Loucy (cell line): ENCODE results near the gene DROSHA.

Experiments used
- H2AFZ ChIP-seq: fragments of 200-600 bp; sonication (generic); 2 replicates; pipeline ENCODE4 v1.6.0; 2016; ENCODE audit warnings: antibody characterized with exemption, mild to moderate bottlenecking, low read length, moderate library complexity
- H3F3A ChIP-seq: fragments of 200-600 bp; 2 replicates; pipeline ENCODE4 v1.6.0; 2016; ENCODE audit warnings: antibody characterized with exemption, low read depth, mild to moderate bottlenecking
- H3K27me3 ChIP-seq: fragments of 200-600 bp; sonication (generic); 2 replicates; pipeline ENCODE4 v1.6.1; 2014; ENCODE audit warnings: low read length, mild to moderate bottlenecking; ENCODE audit not compliant: insufficient read depth, poor library complexity, severe bottlenecking
- H3K36me3 ChIP-seq: fragments of 200-600 bp; sonication (generic); 2 replicates; pipeline ENCODE4 v1.6.1; 2016; ENCODE audit warnings: low read length; ENCODE audit not compliant: insufficient read depth
- H3K4me1 ChIP-seq: fragments of 200-600 bp; sonication (generic); 2 replicates; pipeline ENCODE4 v1.5.1; 2014; ENCODE audit warnings: low read length, mild to moderate bottlenecking; ENCODE audit not compliant: insufficient read depth, poor library complexity, severe bottlenecking
- H3K4me2 ChIP-seq: fragments of 200-600 bp; sonication (generic); 2 replicates; pipeline ENCODE4 v1.6.0; 2014; ENCODE audit warnings: antibody characterized with exemption, low read length, low read depth, mild to moderate bottlenecking; ENCODE audit not compliant: poor library complexity, severe bottlenecking
- H3K4me3 ChIP-seq: fragments of 200-600 bp; sonication (generic); 2 replicates; pipeline ENCODE4 v1.5.1; 2014; ENCODE audit warnings: low read length, mild to moderate bottlenecking, mixed read lengths; ENCODE audit not compliant: poor library complexity, severe bottlenecking
- H3K79me2 ChIP-seq: fragments of 200-600 bp; sonication (generic); 2 replicates; pipeline ENCODE4 v1.6.1; 2014; ENCODE audit warnings: low read length; ENCODE audit not compliant: insufficient read depth
- H3K9ac ChIP-seq: fragments of 200-600 bp; sonication (generic); 2 replicates; pipeline ENCODE4 v1.6.0; 2014; ENCODE audit warnings: mild to moderate bottlenecking, low read depth, low read length, moderate library complexity; ENCODE audit not compliant: poor library complexity, severe bottlenecking
- H3K9me2 ChIP-seq: fragments of 200-600 bp; sonication (generic); replicated peaks from 2 replicates; pipeline ENCODE4 v1.6.1; 2016; ENCODE audit warnings: low read depth, low read length, mixed read lengths
- H3K9me3 ChIP-seq: fragments of 200-600 bp; sonication (generic); 2 replicates; pipeline ENCODE4 v1.6.1; 2014; ENCODE audit warnings: mild to moderate bottlenecking, antibody characterized with exemption, low read length, low read depth; ENCODE audit not compliant: insufficient read depth
- H4K20me1 ChIP-seq: fragments of 200-600 bp; sonication (generic); 2 replicates; pipeline ENCODE4 v1.6.0; 2014; ENCODE audit warnings: antibody characterized with exemption, low read length, mild to moderate bottlenecking; ENCODE audit not compliant: insufficient read depth, poor library complexity, severe bottlenecking
- CTCF ChIP-seq: fragments of 200-600 bp; sonication (generic); conservative IDR thresholded peaks from 2 replicates; pipeline ENCODE4 v1.5.1; 2014; ENCODE audit warnings: mild to moderate bottlenecking, antibody characterized with exemption, low read length
- EZH2phosphoT487 ChIP-seq: fragments of 200-600 bp; IDR thresholded peaks from 2 replicates; pipeline ENCODE4 v1.6.1; 2018; ENCODE audit warnings: antibody characterized with exemption, mild to moderate bottlenecking, moderate library complexity, borderline replicate concordance

Gene DROSHA

DNA sequence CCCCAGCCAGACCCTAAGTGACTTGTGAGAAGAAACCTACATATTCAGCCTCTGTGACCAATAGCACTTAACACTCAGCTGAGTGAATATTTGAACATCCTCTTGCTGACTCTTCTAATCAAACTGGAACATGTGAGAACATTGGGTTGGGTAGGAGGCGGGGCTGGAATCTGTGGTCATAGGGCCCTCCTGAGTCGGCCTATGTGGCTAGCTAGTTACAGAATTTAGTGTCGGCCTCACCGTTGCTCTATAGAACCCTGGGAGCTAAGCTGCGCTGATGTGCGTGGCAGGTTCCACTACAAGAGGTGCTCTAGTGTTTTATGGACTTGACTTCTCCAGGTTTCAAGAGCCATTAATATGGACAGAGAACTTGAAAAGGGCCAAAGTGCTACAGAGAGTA lies 138.8 kb downstream of the DROSHA start:
- TF ChIP-seq CTCF (no peak), EZH2phosphoT487 (no peak)
- H3K9me3 ChIP-seq, result peaks cover 3% of the 10 kb centered on the region; the same call in 1 of the 2 replicates

GRCh38 chr5:31392061-31392460 lies 139.8 kb downstream of the DROSHA start:
- no peak overlapping the region for H3K9ac ChIP-seq
- no peak overlapping the region for H3K4me3 ChIP-seq
- H3F3A ChIP-seq, result no peaks in the 10 kb centered on the region
- no peaks in the 10 kb centered on the region for H3K9me2 ChIP-seq
- no peaks in the 10 kb centered on the region for H3K36me3 ChIP-seq
- no peaks in the 10 kb centered on the region for H3K4me1 ChIP-seq
- no peaks in the 10 kb centered on the region for H3K27me3 ChIP-seq
- TF ChIP-seq EZH2phosphoT487 (no peak), CTCF (no peak)
- peaks cover 3% of the 10 kb centered on the region; the same call in 1 of the 2 replicates for H3K9me3 ChIP-seq
- no peaks in the 10 kb centered on the region for H4K20me1 ChIP-seq
- H3K4me2 ChIP-seq, result no peak overlapping the region
- H3K79me2 ChIP-seq, result no peaks in the 10 kb centered on the region
- H2AFZ ChIP-seq, result no peak overlapping the region

More for the DNA sequence above, 138.8 kb downstream of the DROSHA start:
- no peak overlapping the region for H2AFZ ChIP-seq
- no peaks in the 10 kb centered on the region for H3K36me3 ChIP-seq
- no peak overlapping the region for H3K4me3 ChIP-seq
- no peaks in the 10 kb centered on the region for H4K20me1 ChIP-seq
- H3K9ac ChIP-seq, result no peak overlapping the region
- H3K9me2 ChIP-seq, result no peaks in the 10 kb centered on the region
- no peaks in the 10 kb centered on the region for H3K27me3 ChIP-seq
- H3F3A ChIP-seq, result no peaks in the 10 kb centered on the region
- H3K79me2 ChIP-seq, result no peaks in the 10 kb centered on the region
- no peak overlapping the region for H3K4me2 ChIP-seq
- H3K4me1 ChIP-seq, result no peaks in the 10 kb centered on the region

GRCh38 chr5:31390256-31390655 lies 141.6 kb downstream of the DROSHA start:
- H3K9me2 ChIP-seq, result no peaks in the 10 kb centered on the region
- no peak overlapping the region for H3K4me3 ChIP-seq
- H3K4me2 ChIP-seq, result no peak overlapping the region
- H3K9me3 ChIP-seq, result peaks cover 3% of the 10 kb centered on the region; the same call in 1 of the 2 replicates
- H3K4me1 ChIP-seq, result no peaks in the 10 kb centered on the region
- no peaks in the 10 kb centered on the region for H4K20me1 ChIP-seq
- H2AFZ ChIP-seq, result no peak overlapping the region
- TF ChIP-seq CTCF (no peak), EZH2phosphoT487 (no peak)
- H3K9ac ChIP-seq, result no peak overlapping the region
- no peaks in the 10 kb centered on the region for H3K27me3 ChIP-seq
- no peaks in the 10 kb centered on the region for H3K79me2 ChIP-seq
- no peaks in the 10 kb centered on the region for H3K36me3 ChIP-seq
- H3F3A ChIP-seq, result no peaks in the 10 kb centered on the region
